A673 (cell line): ENCODE data around the gene PXK. TPM values are rescaled to one million over a fixed set of nuclear protein-coding genes. Genes with fewer than 3 reads are reported as not detected.

Experiments used
- BruUV-seq: library from RNA; stranded (reverse); fragments of 400-500 nt; replicated peaks from 2 replicates; lab custom pipeline; 2021; lab: Mats Ljungman, UMichigan
- CTCF ChIA-PET: fragments of 300-600 bp; sonication (Branson Sonifier 250); formaldehyde crosslinking; loops from one replicate; lab custom pipeline; 2022; ENCODE audit warnings: antibody characterized with exemption; lab: Charles Lee
- POLR2A ChIA-PET: fragments of 300-600 bp; sonication (Branson Sonifier 250); formaldehyde crosslinking; loops from one replicate; lab custom pipeline; 2022; ENCODE audit warnings: antibody characterized with exemption; ENCODE audit not compliant: low non-redundant PET; lab: Charles Lee
- DNase-seq: peaks from one replicate; pipeline ENCODE4 v3.0.0-alpha.2; 2015; ENCODE audit warnings: low spot score
- H3K27ac ChIP-seq: fragments of 200-600 bp; sonication (generic); 2 replicates; pipeline ENCODE4 v1.5.1; 2016; ENCODE audit warnings: mixed run types, low read depth, mild to moderate bottlenecking, mixed read lengths, antibody characterized with exemption, low read length; ENCODE audit not compliant: poor library complexity, severe bottlenecking
- H3K27me3 ChIP-seq: fragments of 200-600 bp; sonication (generic); replicated peaks from 2 replicates; pipeline ENCODE4 v1.6.1; 2017; ENCODE audit warnings: mixed run types, low read depth, mild to moderate bottlenecking, mixed read lengths, antibody characterized with exemption, low read length; ENCODE audit not compliant: insufficient read depth, poor library complexity
- H3K36me3 ChIP-seq: fragments of 200-600 bp; sonication (generic); 2 replicates; pipeline ENCODE4 v1.6.1; 2016; ENCODE audit warnings: mixed run types, mild to moderate bottlenecking, mixed read lengths, antibody characterized with exemption, low read length; ENCODE audit not compliant: insufficient read depth, poor library complexity, severe bottlenecking
- H3K4me1 ChIP-seq: fragments of 200-600 bp; sonication (generic); 2 replicates; pipeline ENCODE4 v1.6.1; 2017; ENCODE audit warnings: mixed run types, mild to moderate bottlenecking, mixed read lengths, antibody characterized with exemption, low read length; ENCODE audit not compliant: insufficient read depth, poor library complexity, severe bottlenecking
- H3K4me3 ChIP-seq: fragments of 200-600 bp; sonication (generic); 2 replicates; pipeline ENCODE4 v1.5.1; 2016; ENCODE audit warnings: low read depth, mixed run types, mild to moderate bottlenecking, mixed read lengths, low read length; ENCODE audit not compliant: poor library complexity, severe bottlenecking
- H3K9me3 ChIP-seq: fragments of 200-600 bp; sonication (generic); 2 replicates; pipeline ENCODE4 v1.6.1; 2016; ENCODE audit warnings: mixed run types, low read depth, mild to moderate bottlenecking, mixed read lengths, antibody characterized with exemption, low read length; ENCODE audit not compliant: poor library complexity, severe bottlenecking
- CTCF ChIP-seq: fragments of 300-800, 200-600 bp; sonication (generic); conservative IDR thresholded peaks from 2 replicates; pipeline ENCODE4 v1.5.1; 2017; ENCODE audit warnings: low read depth, mild to moderate bottlenecking, antibody characterized with exemption, low read length, moderate library complexity, mixed read lengths
- EZH2 ChIP-seq: fragments of 200-600 bp; sonication (generic); IDR thresholded peaks from 2 replicates; pipeline ENCODE4 v1.6.1; 2017; ENCODE audit warnings: borderline replicate concordance, low read depth, mild to moderate bottlenecking, mixed read lengths, antibody characterized with exemption, low read length; ENCODE audit not compliant: poor library complexity, severe bottlenecking
- intact Hi-C: fragments of 100-400 bp; cut with micrococcal nuclease; formaldehyde crosslinking; loops from one replicate; pipeline ENCODE4 v1.10.0; 2022; ENCODE audit not compliant: unreplicated experiment
- total RNA-seq: library from RNA; stranded (reverse); gene quantifications from 2 replicates; pipeline ENCODE4 v1.2.3, GENCODE V29; 2021

PXK gene
- total RNA-seq, 1 experiment from 2014 or later: 13.2 TPM

GRCh38 chr3:58370407-58370806, 37.7 kb downstream of the PXK start:
- Histone ChIP-seq H3K27me3 (no peaks in the 10 kb centered on the region), H3K9me3 (no peaks in the 10 kb centered on the region), H3K4me3 (no peak overlapping the region), H3K4me1 (no peaks in the 10 kb centered on the region), H3K27ac (no peak overlapping the region), H3K36me3 (no peaks in the 10 kb centered on the region)
- intact Hi-C loops: no loop called here
- TF ChIP-seq CTCF (no peak), EZH2 (no peak)
- no TSS peak for BruUV-seq
- CTCF ChIA-PET: no interaction called here
- POLR2A ChIA-PET: no interaction called here
- no peak for DNase-seq

- intact Hi-C loops: no loop called here
- H3K36me3 ChIP-seq: no peaks in the 10 kb centered on the region
- TF ChIP-seq CTCF (no peak), EZH2 (no peak)
- no TSS peak for BruUV-seq
- no peak for DNase-seq
- POLR2A ChIA-PET: no interaction called here
- no peaks in the 10 kb centered on the region for H3K27me3 ChIP-seq
- no peak overlapping the region for H3K27ac ChIP-seq
- H3K4me1 ChIP-seq: no peaks in the 10 kb centered on the region
- CTCF ChIA-PET: no interaction called here
- H3K4me3 ChIP-seq: no peak overlapping the region
- H3K9me3 ChIP-seq: no peaks in the 10 kb centered on the region
These were observed 39.1 kb downstream of the PXK start for GRCh38 chr3:58371754-58372153.

DNA sequence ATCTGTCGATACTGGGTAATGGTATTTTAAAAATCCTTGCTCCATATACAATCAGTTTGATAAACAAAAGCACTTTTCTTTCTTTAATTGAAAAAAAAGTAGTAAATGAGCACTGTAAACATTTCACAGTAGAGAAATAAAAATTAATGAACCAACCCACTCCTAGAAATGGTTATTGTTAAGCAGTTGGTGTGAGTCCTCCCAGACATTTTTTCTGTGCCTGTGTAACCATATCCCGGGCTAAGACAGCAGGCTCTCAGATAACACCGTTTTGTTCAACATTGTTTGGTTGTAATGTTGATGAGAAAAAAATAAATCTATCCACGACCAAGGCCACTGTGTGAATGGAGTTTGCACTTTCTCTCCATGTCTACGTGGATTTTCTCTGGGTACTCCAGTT, 42.6 kb downstream of the PXK start:
- TF ChIP-seq EZH2: no peak
- TF ChIP-seq CTCF: no peak
- Histone ChIP-seq H3K4me1 (no peaks in the 10 kb centered on the region), H3K36me3 (no peaks in the 10 kb centered on the region), H3K27ac (no peak overlapping the region), H3K27me3 (no peaks in the 10 kb centered on the region), H3K4me3 (no peak overlapping the region), H3K9me3 (no peaks in the 10 kb centered on the region)
- no peak for DNase-seq
- CTCF ChIA-PET: no interaction called here
- BruUV-seq: no TSS peak
- intact Hi-C loops: no loop called here
- POLR2A ChIA-PET: no interaction called here
